ENCODE measurements around the gene CSNK1A1.

The CSNK1A1 gene

GRCh38 chr5:149455889-149456409 is 95.3 kb downstream of the CSNK1A1 start:
- peak; percentile 77 for DNase-seq (ENCODE audit: low read depth, low spot score)
- TF ChIP-seq, protein P1, sequence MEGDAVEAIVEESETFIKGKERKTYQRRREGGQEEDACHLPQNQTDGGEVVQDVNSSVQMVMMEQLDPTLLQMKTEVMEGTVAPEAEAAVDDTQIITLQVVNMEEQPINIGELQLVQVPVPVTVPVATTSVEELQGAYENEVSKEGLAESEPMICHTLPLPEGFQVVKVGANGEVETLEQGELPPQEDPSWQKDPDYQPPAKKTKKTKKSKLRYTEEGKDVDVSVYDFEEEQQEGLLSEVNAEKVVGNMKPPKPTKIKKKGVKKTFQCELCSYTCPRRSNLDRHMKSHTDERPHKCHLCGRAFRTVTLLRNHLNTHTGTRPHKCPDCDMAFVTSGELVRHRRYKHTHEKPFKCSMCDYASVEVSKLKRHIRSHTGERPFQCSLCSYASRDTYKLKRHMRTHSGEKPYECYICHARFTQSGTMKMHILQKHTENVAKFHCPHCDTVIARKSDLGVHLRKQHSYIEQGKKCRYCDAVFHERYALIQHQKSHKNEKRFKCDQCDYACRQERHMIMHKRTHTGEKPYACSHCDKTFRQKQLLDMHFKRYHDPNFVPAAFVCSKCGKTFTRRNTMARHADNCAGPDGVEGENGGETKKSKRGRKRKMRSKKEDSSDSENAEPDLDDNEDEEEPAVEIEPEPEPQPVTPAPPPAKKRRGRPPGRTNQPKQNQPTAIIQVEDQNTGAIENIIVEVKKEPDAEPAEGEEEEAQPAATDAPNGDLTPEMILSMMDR (IDR thresholded peaks at IDR 0.05; ENCODE audit: low read depth, low read length): no peak
- in situ Hi-C loops (cut with HindIII; ENCODE audit: low sequenced_read_pairs): no loop called here
- H3K4me3 ChIP-seq (ENCODE audit: low read depth, low read length): no peak overlapping the region

GRCh38 chr5:149453618-149454415 is 97.4 kb downstream of the CSNK1A1 start:
- TF ChIP-seq, protein P1 (IDR thresholded peaks at IDR 0.05; ENCODE audit: low read depth, low read length): no peak
- no peak overlapping the region for H3K4me3 ChIP-seq (ENCODE audit: low read depth, low read length)
- in situ Hi-C loops (cut with HindIII; ENCODE audit: low sequenced_read_pairs): no loop called here
- no peak for DNase-seq (ENCODE audit: low read depth, low spot score)

DNA sequence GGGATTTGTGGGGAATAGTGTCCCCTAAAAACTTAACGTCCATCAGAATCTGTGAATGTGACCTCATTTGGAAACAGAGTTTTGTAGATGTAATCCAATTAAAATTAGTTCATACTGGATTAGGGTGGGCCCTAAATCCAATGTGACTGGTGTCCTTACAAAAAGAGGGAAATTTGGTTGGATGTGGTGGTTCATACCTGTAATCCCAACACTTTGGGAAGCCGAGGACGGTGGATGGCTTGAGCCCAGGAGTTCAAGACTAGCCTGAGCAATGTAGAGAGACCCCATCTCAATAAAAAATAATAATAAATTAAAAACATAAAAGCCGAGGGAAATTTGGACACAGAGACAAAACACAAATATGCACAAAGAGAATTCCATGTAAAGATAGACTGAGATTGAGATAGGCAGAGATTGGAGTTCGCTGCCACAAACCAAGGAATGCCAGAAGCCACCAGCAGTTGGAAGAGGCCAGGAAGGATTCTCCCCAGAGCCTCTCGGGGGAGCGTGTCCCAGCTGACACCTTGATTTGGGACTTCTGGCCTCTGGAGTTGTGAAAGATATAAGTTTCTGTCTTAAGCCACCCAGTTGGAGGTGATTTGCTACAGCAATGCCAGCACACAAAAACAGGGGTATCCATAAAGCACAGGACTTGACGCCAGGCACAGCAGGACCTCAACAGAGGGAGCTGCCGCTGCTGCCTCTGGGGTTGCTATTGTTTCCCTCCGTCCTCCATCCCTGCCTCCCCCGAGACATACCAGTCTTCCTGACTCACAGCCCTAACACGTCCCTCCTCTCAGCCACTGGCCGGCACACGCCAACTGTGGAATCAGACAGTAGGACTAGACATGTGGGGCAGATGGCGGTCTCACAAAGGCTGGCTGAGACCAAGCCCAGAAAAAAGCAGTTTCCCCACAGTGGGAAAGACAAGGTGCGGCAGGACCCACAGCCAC is 98.3 kb downstream of the CSNK1A1 start:
- in situ Hi-C loops (cut with HindIII; ENCODE audit: low sequenced_read_pairs): no loop called here
- H3K4me3 ChIP-seq (ENCODE audit: low read depth, low read length): no peak overlapping the region
- TF ChIP-seq, protein P1 (IDR thresholded peaks at IDR 0.05; ENCODE audit: low read depth, low read length): peak; percentile 4
- DNase-seq (ENCODE audit: low read depth, low spot score): peak; percentile 96

GRCh38 chr5:149452007-149452664 is 99.1 kb downstream of the CSNK1A1 start:
- no peak overlapping the region for H3K4me3 ChIP-seq (ENCODE audit: low read depth, low read length)
- in situ Hi-C loops (cut with HindIII; ENCODE audit: low sequenced_read_pairs): no loop called here
- TF ChIP-seq, protein P1 (IDR thresholded peaks at IDR 0.05; ENCODE audit: low read depth, low read length): no peak
- peak; percentile 50 for DNase-seq (ENCODE audit: low read depth, low spot score)

DNA sequence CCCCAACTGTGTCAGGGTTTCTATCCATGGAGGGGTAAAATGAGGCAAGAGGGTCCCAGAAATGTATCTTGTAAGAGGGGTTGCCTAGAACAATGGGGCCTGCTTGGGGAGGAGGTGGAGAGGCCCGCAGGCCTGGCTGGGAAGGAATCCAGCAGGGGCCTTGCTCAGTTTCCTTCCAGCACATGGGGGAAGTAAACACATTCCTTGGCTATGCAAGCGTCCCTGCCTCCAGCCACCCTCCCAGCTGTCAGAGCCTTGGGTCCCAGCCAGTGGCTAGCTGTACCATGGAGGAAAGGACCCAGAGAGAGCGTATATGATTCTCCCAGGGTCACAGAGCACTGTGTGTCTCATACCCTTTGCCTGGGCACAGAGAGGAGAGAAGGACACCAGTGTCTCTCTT is 101.0 kb downstream of the CSNK1A1 start:
- in situ Hi-C loops (cut with HindIII; ENCODE audit: low sequenced_read_pairs): no loop called here
- peak; percentile 65 for DNase-seq (ENCODE audit: low read depth, low spot score)
- TF ChIP-seq, protein P1 (IDR thresholded peaks at IDR 0.05; ENCODE audit: low read depth, low read length): no peak
- H3K4me3 ChIP-seq (ENCODE audit: low read depth, low read length): no peak overlapping the region
